HT-29 (cell line): ENCODE results near the gene CDCA3. TPM values are rescaled to one million over a fixed set of nuclear protein-coding genes. Genes with fewer than 3 reads are reported as not detected.
"Not testable (repeated sequence)": the region's sequence is repeated elsewhere in the genome, so short reads cannot be mapped to it uniquely, and the experiment has no call there.

ENCODE experiments used
- DNase-seq: peaks from one replicate; pipeline ENCODE4 v3.0.0-alpha.2; 2015; ENCODE audit warnings: low spot score
- total RNA-seq: library from RNA; depleted of rRNA; stranded (reverse); fragments of >200 nt; shearing (Covaris generic); gene quantifications from 2 replicates; pipeline ENCODE4 v1.2.3, GENCODE V29; 2014; rRNA removed

Gene CDCA3
- 95.5 and 126 TPM in 2 replicates for total RNA-seq

DNA sequence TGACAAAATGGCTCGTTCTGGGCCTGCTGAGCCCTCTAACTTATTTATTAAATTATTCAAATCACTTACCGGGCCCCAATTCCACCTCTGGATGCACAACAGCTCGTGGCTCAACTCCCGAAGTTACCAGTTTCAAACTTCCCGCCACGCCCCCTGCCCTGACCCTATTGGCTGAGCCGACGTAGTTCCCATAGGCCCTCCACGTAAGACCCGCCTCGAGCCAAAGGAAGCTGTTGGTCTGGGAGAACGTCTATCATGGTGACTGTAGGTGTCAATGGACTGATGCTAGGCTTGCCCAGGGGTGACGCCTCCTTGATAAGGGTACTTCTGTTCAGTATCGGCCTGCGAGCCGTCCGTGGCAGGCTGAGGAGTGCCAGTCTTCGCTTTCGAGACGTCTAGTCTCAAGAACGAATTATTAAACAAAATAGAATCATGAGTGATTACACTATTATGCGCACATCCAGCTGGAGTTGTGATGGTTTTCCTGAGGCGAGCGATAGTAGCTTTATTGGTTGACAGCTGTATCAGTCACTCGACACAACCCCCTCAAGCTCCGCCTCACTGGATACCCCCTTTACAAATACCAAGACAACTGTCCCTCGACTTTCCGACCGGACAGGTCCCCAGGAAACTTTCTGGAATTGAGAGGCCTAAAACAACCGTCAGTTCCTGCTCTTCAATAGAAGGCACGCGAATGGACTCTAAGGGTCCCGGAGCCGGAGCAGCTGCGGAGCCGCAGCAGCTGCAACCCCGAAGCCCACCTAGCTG, at the start of gene CDCA3:
TSS of gene CDCA3 (minus strand) at position 134 of the 768 bp plus-strand sequence. CDS start 334 bp downstream, outside the sequence.
- peak; percentile 98 for DNase-seq

DNA sequence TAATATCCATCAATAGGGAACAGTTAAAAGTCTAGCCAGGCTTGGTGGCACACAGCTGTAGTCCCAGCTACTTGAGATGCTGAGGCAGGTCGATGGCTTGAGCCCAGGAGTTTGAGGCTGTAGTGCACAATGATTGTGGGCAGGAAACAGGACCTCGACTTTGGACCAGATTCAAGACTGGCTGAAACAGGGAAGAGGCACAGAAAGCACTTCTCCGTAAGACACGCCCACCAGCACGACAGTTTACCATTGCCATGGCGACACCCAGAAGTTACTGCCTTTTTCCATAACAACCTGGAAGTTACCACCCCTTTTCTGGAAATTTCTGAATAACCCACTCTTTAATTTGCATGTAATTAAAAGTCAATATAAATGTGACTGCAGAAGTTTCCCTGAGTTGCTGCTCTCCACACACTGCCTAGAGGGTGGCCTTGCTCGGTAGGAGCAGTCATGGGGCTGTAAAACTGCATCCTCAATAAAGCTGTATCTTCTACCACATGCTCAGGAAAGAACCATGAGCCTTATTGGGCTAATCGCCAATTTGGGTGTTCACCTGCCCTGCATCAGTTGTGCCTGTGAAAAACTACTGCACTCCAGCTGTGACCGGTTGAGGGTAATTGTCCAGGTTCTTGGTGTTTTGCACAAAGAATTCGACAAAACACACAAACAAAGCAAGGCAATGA, 48.9 kb upstream of the CDCA3 start:
- peak; percentile 75 for DNase-seq

DNA sequence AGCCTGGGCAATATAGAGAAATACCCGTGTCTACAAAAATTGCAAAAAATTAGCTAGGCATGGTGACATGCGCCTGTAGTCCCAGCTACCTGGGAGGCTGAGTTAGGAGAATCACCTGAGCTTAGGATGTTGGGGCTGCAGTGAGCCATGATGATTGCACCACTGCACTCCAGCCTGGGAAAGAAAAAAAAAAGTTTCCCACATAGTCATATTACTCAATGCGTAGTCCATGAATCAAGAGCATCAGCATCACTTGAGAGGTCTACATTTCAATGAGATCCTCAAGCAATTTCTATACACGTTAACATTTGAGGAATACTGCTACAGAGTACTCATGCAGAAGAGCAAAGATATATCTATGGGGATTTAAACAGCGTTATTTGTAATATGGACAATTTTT, 48.3 kb upstream of the CDCA3 start:
- DNase-seq, result no peak

DNA sequence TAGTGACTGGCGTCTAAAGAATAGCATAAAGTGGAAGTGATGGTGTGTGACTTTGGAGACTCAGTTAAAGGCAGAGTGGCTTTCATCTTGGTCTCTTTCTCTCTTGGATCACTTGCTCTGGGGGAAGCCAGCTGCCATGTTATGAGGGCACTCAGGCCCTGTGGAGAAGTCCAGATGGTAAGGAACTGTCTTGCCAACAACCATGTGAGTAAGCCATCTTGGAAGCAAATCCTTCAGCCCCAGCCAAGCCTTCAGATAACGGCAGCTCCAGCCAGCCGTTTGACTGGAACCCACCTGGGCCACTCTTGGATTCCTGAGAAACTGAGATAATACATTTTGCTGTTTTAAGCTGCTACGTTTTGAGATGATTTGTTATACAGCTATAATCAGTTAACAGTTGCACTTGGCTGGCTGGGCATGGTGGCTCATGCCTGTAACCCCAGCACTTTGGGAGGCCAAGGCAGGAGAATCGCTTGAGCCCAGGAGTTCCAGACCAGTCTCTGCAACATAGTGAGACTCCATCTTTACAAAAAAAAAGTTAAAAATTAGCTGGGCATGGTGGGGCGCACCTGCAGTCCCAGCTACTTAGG, 45.9 kb upstream of the CDCA3 start:
- no peak for DNase-seq

DNA sequence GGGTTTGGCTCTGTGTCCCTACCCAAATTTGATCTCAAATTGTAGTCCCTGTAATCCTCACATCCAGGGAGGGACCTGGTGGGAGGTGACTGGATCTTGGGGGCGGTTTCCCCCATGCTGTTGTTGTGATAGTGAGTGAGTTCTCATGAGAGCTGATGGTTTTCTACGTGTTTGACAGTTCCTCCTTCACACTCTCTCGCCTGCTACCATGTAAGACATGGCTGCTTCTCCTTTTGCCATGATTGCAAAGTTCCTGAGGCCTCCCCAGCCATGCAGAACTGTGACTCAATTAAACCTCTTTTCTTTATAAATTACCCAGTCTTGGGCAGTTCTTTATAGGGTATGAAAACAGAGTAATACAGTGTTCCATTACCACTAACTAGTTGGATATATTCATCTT, 43.2 kb upstream of the CDCA3 start:
- no peak for DNase-seq

DNA sequence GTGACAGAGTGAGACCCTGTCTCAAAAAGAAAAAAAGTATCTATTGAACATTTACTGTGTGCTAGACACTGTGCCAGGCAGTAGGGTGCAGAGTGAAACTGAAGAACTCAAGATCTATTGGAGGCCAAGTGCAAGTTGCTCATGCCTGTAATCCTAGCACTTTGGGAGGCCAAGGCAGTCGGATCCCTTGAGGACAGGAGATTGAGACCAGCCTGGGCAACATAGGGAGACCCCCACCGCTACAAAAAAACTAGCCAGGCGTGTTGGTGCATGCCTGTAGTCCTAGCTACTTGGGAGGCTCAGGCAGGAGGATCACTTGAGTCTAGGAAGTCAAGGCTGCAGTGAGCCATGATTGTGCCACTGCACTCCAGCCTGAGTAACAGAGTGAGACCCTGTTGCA, 41.6 kb upstream of the CDCA3 start:
- not testable (repeated sequence) for DNase-seq

DNA sequence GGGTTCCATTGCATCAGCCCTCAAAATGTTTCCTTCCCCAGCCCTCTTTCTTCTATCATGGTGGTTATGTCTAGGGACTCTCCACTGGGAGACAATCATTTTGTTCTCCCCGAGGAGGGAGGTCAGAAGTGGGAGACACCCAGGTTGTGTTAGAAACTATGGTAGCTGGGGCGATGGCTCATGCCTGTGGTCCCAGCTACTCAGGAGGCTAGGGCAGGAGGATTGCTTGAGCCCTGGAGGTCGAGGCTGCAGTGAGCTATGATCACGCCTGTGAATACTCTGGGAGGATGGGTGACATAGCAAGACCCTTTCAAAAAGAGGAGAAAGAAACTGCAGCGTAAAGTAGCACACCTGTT, 40.5 kb upstream of the CDCA3 start:
- DNase-seq, result no peak

DNA sequence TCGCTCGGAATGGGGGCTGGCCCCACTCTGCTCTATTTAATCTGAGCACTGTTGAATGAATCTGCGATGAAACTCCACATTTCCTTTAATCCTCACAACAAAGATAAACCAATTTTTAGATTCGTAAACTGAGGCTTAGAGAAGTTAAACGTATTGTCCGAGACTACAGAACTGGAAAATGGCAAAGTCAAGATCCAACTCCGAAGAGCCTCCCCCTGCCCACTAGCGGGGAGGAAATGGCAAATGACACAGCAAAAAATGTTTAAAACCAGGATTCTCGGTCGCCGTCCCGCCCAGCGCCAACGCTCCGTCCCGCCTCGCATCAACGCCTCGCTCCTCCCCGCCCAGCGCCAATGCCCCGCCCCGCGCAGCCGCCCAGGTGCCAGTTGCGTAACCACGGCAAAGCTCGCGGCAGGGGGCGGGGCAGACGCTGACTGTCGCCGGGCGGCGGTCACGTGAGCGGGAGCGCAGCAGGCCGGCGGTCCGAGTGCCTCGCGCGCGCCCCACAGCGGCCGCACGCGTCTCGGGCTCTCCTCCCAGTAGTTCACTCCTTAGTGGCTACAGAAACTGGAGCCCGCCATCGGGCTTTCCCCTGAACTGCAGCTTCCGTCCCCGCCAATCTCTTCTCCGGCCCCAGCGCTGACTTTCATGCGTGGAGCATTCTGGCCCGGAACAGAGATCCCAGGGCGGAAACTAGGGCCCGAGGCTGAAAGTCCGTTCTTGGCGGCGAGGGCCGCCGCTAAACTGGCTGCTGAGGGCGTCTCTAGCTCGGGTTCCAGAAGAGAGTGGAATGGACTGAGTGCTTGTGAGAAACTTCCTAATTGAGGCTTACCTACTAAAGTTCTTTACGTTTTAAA, 39.9 kb upstream of the CDCA3 start:
- DNase-seq, result peak; percentile 97

DNA sequence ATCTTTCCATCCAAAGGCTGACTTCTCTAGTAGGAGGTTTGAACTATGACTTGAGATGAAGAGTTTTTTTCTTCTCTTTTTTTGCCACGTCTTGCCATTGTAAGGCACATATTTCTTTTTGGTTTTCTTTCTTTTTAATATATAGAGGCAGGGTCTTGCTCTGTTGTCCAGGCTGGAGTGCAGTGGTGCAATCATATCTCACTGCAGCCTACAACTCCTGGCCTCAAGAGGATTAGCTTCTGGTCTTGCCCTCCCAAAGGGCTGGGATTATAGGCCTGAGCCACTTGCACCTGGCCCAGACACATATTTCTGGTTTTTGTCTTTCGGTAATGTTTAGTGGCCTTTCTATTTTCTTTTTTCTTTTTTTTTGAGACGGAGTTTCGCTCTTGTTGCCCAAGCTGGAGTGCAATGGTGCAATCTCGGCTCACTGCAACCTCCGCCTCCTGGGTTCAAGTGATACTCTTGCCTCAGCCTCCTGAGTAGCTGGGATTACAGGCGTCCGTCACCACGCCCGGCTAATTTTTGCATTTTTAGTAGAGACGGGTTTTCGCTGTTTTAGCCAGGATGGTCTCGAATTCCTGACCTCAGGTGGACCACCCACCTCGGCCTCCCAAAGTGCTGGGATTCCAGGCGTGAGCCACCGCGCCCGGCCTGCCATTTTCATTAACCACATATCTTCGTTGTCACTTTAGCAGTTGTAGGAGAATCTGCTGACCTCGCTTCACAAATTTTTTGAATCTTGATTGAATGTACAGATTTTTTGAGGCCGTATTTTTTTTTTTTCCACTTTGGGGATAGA, 38.9 kb upstream of the CDCA3 start:
- not testable (repeated sequence) for DNase-seq

DNA sequence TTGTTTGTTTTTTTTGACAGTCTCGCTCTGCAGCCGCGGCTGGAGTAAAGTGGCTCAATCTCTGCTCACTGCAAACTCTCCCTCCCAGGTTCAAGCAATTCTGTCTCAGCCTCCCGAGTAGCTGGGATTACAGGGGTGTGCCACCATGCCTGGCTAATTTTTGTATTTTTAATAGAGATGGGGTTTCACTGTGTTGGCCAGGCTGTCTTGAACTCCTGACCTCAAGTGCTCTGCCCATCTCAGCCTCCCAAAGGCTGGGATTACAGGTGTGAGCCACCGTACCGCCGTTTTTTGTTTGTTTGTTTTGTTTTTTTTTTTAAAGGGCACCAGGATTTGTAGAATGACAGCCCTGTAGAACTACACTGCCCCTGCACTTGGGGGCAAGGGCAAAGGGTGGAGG, 37.7 kb upstream of the CDCA3 start:
- DNase-seq, result not testable (repeated sequence)

DNA sequence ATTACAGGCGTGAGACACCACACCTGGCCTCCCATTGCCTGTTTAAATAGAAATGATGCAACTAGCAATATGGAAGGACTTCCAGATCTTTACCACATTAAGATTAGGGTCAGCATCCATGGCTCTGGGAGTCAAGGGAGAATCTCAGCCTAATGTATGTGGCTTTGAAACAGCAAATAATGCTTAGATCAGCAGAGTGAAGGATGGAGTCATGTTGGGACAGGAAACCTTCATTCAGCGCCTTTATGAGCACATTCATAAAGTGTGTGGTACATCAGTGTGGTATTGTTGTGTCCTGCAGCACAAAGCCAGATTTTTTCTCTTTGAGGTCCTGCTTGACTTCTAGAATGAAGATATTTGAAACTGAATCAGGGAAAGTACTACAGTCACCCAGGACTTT, 37.3 kb upstream of the CDCA3 start:
- DNase-seq, result no peak

DNA sequence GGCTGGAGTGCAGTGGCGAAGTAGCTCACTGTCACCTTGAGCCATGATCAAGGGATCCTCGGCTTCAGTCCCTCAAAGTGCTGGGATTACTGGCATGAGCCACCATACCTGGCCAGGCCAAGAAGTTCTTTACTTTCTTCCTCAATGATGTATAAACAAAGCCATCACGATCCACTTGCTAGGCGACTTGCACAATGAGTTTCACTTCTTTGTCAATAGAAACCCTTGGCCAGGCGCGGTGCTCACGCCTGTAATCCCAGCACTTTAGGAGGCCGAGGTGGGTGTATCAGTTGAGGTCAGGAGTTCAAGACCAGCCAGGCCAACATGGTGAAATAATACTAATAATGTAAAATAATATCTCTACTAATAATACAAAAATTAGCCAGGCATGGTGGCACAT, 36.4 kb upstream of the CDCA3 start:
- no peak for DNase-seq

DNA sequence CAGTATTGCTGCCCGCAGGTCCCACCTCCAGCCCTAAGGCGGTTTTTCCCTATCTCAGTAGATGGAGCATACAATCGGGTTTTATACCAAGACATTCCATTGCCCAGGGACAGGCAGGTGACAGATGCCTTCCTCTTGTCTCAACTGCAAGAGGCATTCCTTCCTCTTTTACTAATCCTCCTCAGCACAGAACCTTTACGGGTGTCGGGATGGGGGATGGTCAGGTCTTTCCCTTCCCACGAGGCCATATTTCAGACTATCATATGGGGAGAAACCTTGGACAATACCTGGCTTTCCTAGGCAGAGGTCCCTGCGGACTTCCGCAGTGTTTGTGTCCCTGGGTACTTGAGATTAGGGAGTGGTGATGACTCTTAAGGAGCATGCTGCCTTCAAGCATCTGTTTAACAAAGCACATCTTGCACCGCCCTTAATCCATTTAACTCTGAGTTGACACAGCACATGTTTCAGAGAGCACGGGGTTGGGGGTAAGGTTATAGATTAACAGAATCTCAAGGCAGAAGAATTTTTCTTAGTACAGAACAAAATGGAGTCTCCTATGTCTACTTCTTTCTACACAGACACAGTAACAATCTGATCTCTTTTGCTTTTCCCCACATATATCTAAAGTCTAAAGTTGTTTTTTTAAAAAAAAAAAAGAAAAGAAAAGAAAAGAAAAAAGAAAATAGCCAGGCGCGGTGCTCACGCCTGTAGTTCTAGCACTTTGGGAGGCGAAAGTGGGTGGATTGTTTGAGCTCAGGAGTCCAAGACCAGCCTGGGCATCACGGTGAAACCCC, 35.3 kb upstream of the CDCA3 start:
- not testable (repeated sequence) for DNase-seq

DNA sequence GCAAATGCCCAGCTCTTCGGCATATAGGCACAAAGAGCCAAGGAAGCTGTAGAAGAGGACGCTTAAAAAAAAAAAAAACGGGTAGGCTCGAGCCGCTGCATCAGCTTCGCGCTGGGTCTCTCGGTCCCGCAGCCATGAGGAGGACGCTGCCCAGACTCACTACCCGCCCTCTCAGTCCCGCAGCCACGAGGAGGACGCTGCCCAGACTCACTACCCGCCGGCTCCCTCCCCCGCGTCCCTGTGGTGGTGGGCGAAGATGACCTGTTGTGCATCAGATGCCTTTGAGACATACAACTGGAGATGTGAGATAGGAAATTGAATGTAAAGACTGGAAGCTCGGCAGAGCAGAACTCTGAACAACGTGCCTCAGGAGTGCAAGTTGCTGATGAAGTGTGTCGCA, 33.5 kb upstream of the CDCA3 start:
- DNase-seq, result no peak

DNA sequence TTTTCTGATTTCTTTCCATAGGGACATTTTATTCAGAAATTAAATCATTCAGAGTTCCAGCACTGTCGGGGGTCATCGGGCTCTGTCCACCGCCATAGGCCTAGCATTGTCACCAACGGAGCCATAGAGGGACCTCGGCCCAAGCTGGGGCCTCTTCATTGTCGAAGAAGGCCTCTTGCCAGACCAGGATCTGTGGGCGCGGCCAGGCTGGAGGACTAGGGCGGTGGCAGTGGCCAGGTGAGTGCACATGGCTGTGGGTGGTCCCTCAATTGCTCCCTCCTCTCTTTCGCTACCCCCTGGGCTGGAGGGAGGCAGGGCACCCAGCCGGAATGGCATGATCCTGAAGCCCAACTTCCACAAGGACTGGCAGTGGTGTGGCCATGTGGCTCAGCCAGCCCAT, 32.6 kb upstream of the CDCA3 start:
- no peak for DNase-seq

DNA sequence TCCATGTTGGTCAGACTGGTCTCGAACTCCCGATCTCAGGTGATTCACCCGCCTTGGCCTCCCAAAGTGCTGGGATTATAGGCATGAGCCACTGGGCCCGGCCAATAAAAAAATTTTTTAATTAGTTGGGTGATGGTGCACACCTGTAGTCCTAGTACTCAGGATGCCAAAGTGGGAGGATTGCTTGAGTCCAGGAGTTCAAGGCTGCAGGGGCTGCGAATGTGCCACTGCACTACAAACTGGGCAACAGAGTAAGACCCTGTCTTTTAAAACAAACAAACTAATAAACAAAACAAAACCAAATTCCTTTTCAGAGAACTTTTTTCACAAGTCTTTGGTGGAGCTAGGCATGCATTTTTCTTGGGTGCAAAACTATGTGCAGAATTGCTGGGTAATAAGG, 32.2 kb upstream of the CDCA3 start:
- DNase-seq, result no peak

DNA sequence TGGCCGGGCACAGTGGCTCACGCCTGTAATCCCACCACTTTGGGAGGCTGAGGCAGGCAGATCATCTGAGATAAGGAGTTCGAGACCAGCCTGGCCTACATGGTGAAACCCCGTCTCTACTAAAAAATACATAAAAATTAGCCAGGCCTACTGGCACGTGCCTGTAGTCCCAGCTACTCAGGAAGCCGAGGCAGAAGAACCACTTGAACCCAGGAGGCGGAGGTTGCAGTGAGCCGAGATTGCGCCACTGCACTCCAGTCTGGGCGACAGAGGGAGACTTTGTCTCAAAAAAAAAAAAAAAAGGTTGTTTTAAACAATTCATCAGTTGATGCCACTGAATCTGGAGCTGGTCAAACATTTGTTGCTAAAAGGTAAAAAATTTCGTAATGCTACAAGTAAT, 28.7 kb upstream of the CDCA3 start:
- DNase-seq, result not testable (repeated sequence)

DNA sequence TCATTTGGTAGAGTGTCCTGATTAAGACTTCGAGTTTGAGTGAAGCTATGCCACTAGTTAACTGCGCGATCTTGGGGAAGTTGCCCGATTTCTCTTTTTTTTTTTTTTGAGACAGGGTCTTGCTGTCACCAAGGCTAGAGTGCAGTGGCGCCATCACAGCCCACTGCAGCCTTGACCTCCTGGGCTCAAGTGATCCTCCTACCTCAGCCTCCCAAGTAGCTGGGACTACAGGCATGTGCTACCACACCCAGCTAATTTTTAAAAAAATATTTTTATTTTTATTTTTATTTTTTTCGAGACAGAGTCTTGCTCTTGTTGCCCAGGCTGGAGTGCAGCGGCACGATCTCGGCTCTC, 22.9 kb upstream of the CDCA3 start:
- not testable (repeated sequence) for DNase-seq

DNA sequence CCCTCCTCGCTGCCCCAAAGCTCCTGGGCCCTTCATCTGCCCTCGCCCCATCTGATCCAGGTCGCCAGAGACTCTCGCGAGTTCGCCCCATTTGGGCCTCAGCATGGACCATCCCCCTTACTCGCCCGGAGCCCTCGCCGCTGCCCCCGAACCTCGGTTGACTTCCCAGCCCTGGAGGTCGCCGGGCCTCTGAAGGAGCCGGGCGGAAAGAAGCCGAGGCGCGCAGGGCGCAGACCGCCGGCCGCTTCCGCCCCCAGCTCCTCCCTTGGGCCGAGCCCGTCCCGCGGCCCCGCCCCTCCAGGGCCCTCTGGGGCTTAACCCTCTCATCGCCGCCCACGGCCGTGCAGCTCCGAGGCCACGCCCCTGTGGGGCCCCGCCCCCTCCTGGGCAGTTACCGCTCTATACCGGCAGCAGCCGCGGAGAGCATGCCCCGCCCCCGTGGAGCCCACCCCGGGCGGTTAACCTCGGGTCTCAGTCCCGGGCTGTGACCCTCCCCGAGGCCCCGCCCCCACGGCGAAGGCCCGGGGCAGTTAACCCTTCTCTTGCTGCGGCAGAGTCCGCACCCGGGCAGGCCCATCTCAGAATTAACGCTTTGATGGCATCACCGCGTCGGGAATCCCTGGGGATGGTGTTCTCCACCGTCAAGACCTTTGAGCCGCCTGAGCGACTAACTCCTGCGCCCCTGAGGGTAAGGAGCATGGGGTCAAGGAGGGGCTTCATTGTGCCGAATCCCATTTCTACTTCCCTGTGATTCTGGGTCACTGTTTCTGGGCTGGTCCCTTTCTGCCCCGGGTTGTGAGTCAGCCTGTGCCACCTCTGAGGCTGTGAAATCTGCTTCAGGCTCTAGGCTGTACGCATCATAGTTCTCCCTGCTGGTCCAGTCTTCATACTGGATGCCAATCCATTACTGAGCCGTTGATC, 22.3 kb upstream of the CDCA3 start, which contains the start of gene SPSB2:
TSS of gene SPSB2 (minus strand) at position 210 of the 921 bp plus-strand sequence. CDS start 402 bp downstream, outside the sequence.
- DNase-seq, result peak; percentile 97
